ENCODE results near the gene C6orf141.

C6orf141 gene

DNA sequence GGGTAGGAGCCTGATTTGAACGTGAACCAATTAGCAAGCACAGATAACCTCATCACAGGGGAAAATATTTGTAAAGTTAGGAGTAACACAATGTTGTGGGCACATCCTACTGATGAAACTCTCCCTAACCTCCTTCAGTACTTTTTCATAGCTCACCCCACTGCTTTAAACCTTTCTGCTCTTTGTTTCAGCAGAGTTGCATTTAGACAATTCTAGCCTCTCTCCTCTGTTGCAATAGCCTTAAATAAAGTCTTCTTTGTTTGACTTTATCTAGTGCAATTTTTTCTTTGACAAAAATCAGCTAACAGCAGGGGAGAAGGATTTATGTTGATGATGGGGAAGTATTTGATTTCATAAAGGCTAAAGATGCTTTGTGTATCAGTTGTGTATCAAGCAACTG is 14.1 kb downstream of the C6orf141 start:
- TF ChIP-seq POLR2AphosphoS5 (IDR thresholded peaks at IDR 0.05; ENCODE audit: low read depth, low read length): no peak
- TF ChIP-seq, protein P1, sequence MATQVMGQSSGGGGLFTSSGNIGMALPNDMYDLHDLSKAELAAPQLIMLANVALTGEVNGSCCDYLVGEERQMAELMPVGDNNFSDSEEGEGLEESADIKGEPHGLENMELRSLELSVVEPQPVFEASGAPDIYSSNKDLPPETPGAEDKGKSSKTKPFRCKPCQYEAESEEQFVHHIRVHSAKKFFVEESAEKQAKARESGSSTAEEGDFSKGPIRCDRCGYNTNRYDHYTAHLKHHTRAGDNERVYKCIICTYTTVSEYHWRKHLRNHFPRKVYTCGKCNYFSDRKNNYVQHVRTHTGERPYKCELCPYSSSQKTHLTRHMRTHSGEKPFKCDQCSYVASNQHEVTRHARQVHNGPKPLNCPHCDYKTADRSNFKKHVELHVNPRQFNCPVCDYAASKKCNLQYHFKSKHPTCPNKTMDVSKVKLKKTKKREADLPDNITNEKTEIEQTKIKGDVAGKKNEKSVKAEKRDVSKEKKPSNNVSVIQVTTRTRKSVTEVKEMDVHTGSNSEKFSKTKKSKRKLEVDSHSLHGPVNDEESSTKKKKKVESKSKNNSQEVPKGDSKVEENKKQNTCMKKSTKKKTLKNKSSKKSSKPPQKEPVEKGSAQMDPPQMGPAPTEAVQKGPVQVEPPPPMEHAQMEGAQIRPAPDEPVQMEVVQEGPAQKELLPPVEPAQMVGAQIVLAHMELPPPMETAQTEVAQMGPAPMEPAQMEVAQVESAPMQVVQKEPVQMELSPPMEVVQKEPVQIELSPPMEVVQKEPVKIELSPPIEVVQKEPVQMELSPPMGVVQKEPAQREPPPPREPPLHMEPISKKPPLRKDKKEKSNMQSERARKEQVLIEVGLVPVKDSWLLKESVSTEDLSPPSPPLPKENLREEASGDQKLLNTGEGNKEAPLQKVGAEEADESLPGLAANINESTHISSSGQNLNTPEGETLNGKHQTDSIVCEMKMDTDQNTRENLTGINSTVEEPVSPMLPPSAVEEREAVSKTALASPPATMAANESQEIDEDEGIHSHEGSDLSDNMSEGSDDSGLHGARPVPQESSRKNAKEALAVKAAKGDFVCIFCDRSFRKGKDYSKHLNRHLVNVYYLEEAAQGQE (IDR thresholded peaks at IDR 0.05; ENCODE audit: insufficient read depth in 1 of 2, low read depth in 2 of 2, low read length in 2 of 2): no peak
- no peak for TF ChIP-seq SIN3A (IDR thresholded peaks at IDR 0.05; ENCODE audit: borderline replicate concordance, insufficient read depth, low read length)
- TF ChIP-seq FOXP2 (optimal IDR thresholded peaks at IDR 0.05; ENCODE audit: borderline replicate concordance, extremely low read depth, extremely low read length, insufficient read depth): no peak
- TF ChIP-seq TAF1 (IDR thresholded peaks at IDR 0.05; ENCODE audit: borderline replicate concordance, insufficient read depth, low read length): no peak

DNA sequence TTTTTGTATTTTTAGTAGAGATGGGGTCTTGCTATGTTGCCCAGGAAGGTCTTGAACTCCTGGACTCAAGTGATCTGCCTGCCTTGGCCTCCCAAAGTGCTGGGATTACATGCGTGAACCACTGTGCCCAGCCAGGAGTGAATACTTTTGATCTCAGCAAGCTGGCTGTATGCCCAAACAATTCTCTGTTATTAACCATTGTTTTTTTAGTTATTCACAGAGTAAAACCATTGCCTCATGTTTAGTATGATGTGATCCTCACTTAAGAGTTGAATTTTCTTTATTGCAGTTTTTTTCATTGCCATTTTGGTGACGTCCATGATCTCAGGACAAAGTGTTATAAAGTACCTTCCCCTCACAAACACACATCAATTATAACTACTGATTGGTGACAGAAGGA is 14.8 kb downstream of the C6orf141 start:
- TF ChIP-seq FOXP2 (optimal IDR thresholded peaks at IDR 0.05; ENCODE audit: borderline replicate concordance, extremely low read depth, extremely low read length, insufficient read depth): no peak
- TF ChIP-seq, protein P1 (IDR thresholded peaks at IDR 0.05; ENCODE audit: insufficient read depth in 1 of 2, low read depth in 2 of 2, low read length in 2 of 2): no peak

DNA sequence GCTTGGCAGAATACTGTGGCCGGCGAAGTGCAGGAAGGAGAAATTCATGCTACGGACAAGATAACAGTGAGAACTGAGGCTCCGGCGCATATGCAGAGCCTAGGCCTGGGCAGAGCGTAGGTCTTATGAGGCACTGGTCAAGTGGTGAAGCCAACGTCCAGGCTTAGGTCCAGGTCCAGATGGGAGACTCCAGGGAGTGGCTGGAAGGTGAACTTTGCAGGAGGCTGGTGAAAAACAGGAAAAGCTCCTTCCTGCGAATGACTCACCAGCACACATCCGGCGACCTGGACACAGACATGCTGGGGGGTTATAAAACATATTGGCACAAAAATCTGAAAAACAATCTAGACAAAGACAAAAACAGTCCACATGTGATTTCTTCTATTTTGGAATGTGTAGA is 15.4 kb downstream of the C6orf141 start:
- no peak for TF ChIP-seq TAF1 (IDR thresholded peaks at IDR 0.05; ENCODE audit: borderline replicate concordance, insufficient read depth, low read length)
- TF ChIP-seq FOXP2 (optimal IDR thresholded peaks at IDR 0.05; ENCODE audit: borderline replicate concordance, extremely low read depth, extremely low read length, insufficient read depth): no peak
- no peak for TF ChIP-seq POLR2AphosphoS5 (IDR thresholded peaks at IDR 0.05; ENCODE audit: low read depth, low read length)
- no peak for TF ChIP-seq SIN3A (IDR thresholded peaks at IDR 0.05; ENCODE audit: borderline replicate concordance, insufficient read depth, low read length)
- TF ChIP-seq, protein P1 (IDR thresholded peaks at IDR 0.05; ENCODE audit: insufficient read depth in 1 of 2, low read depth in 2 of 2, low read length in 2 of 2): no peak

- TF ChIP-seq POLR2AphosphoS5 (IDR thresholded peaks at IDR 0.05; ENCODE audit: low read depth, low read length) (no peak), FOXP2 (optimal IDR thresholded peaks at IDR 0.05; ENCODE audit: borderline replicate concordance, extremely low read depth, extremely low read length, insufficient read depth) (no peak), TAF1 (IDR thresholded peaks at IDR 0.05; ENCODE audit: borderline replicate concordance, insufficient read depth, low read length) (no peak), SIN3A (IDR thresholded peaks at IDR 0.05; ENCODE audit: borderline replicate concordance, insufficient read depth, low read length) (no peak)
- TF ChIP-seq, protein P1 (IDR thresholded peaks at IDR 0.05; ENCODE audit: insufficient read depth in 1 of 2, low read depth in 2 of 2, low read length in 2 of 2): no peak
These were observed 20.1 kb downstream of the C6orf141 start for GRCh38 chr6:49570474-49571079.

GRCh38 chr6:49576618-49577017 is 26.1 kb downstream of the C6orf141 start:
- TF ChIP-seq TAF1 (IDR thresholded peaks at IDR 0.05; ENCODE audit: borderline replicate concordance, insufficient read depth, low read length): no peak
- TF ChIP-seq FOXP2 (optimal IDR thresholded peaks at IDR 0.05; ENCODE audit: borderline replicate concordance, extremely low read depth, extremely low read length, insufficient read depth): no peak
- no peak for TF ChIP-seq SIN3A (IDR thresholded peaks at IDR 0.05; ENCODE audit: borderline replicate concordance, insufficient read depth, low read length)
- TF ChIP-seq, protein P1 (IDR thresholded peaks at IDR 0.05; ENCODE audit: insufficient read depth in 1 of 2, low read depth in 2 of 2, low read length in 2 of 2): no peak
- no peak for TF ChIP-seq POLR2AphosphoS5 (IDR thresholded peaks at IDR 0.05; ENCODE audit: low read depth, low read length)

Measured in PFSK-1 (cell line).